K562 (cell line): ENCODE measurements around the gene ZNF646. TPM values are rescaled to one million over a fixed set of nuclear protein-coding genes. Genes with fewer than 3 reads are reported as not detected.

Experiments
- BRD4 ChIP-seq: fragments of 200-600 bp; sonication (generic); IDR thresholded peaks from 2 replicates; pipeline ENCODE4 v1.6.1; 2017; ENCODE audit warnings: inconsistent platforms
- CXXC5 ChIP-seq: fragments of 250-450 bp; sonication (Bioruptor Pico); IDR thresholded peaks from 2 replicates; pipeline ENCODE4 v1.8.0; 2022; ENCODE audit warnings: inconsistent platforms, mild to moderate bottlenecking, moderate library complexity
- DIDO1 ChIP-seq: fragments of 450-650 bp; IDR thresholded peaks from 2 replicates; pipeline ENCODE4 v1.6.1; 2016; ENCODE audit warnings: low read depth, missing biosample characterization, missing genetic modification characterization
- ETV5 ChIP-seq: sonication (generic); formaldehyde crosslinking; IDR thresholded peaks from 2 replicates; pipeline ENCODE4 v1.4.0; 2020; ENCODE audit warnings: low read depth, mild to moderate bottlenecking, missing genetic modification reagents
- FOS ChIP-seq: IDR thresholded peaks from 3 replicates; pipeline ENCODE4 v1.6.1; 2011; ENCODE audit not compliant: insufficient read length; ENCODE audit errors: extremely low read depth
- FOXA1 ChIP-seq: fragments of 450-650 bp; IDR thresholded peaks from 2 replicates; pipeline ENCODE4 v1.6.1; 2016; ENCODE audit warnings: mild to moderate bottlenecking, borderline replicate concordance
- GTF2E2 ChIP-seq: fragments of 200-800 bp; sonication (Bioruptor generic); IDR thresholded peaks from 2 replicates; pipeline ENCODE4 v1.6.1; 2016; ENCODE audit warnings: missing genetic modification characterization, missing compliant biosample characterization
- HCFC1 ChIP-seq: IDR thresholded peaks from 2 replicates; pipeline ENCODE4 v1.6.1; 2012; ENCODE audit warnings: low read depth, low read length, improper control_type of control experiment
- HDAC2 ChIP-seq: fragments of 450-650 bp; IDR thresholded peaks from 2 replicates; pipeline ENCODE4 v1.6.1; 2016; ENCODE audit warnings: mild to moderate bottlenecking
- HLTF ChIP-seq: fragments of 450-650 bp; IDR thresholded peaks from 2 replicates; pipeline ENCODE4 v1.6.1; 2016
- HMG20A ChIP-seq: fragments of 450-650 bp; formaldehyde crosslinking; conservative IDR thresholded peaks from 2 replicates; pipeline ENCODE4 v1.4.0; 2020; ENCODE audit warnings: mild to moderate bottlenecking, mixed read lengths
- MCM5 ChIP-seq: fragments of 450-650 bp; IDR thresholded peaks from 2 replicates; pipeline ENCODE4 v1.6.1; 2016; ENCODE audit warnings: low read depth
- MECOM ChIP-seq: fragments of 250-450 bp; sonication (Bioruptor Pico); IDR thresholded peaks from 2 replicates; pipeline ENCODE4 v1.8.0; 2022; ENCODE audit warnings: inconsistent platforms
- NFRKB ChIP-seq: fragments of 450-650 bp; IDR thresholded peaks from 2 replicates; pipeline ENCODE4 v1.6.1; 2016; ENCODE audit warnings: low read depth
- PHTF2 ChIP-seq: fragments of 250-450 bp; sonication (Bioruptor Pico); IDR thresholded peaks from 2 replicates; pipeline ENCODE4 v1.5.0; 2021; ENCODE audit warnings: mild to moderate bottlenecking
- RAD51 ChIP-seq: fragments of 450-650 bp; IDR thresholded peaks from 2 replicates; pipeline ENCODE4 v1.7.1; 2016; ENCODE audit warnings: low read depth, mild to moderate bottlenecking, borderline replicate concordance
- SIN3B ChIP-seq: fragments of 450-650 bp; IDR thresholded peaks from 2 replicates; pipeline ENCODE4 v1.6.1; 2017; ENCODE audit warnings: low read depth, mild to moderate bottlenecking, moderate library complexity
- SRSF9 ChIP-seq: fragments of 200-400 bp; formaldehyde crosslinking; IDR thresholded peaks from 2 replicates; pipeline ENCODE4 v1.6.1; 2017; ENCODE audit warnings: low read depth, low read length, borderline replicate concordance
- TCF7 ChIP-seq: sonication (generic); IDR thresholded peaks from 2 replicates; pipeline ENCODE4 v1.6.1; 2016; ENCODE audit warnings: antibody characterized with exemption, borderline replicate concordance
- ZBTB43 ChIP-seq: sonication (generic); formaldehyde crosslinking; IDR thresholded peaks from 2 replicates; pipeline ENCODE4 v1.8.0; 2023; ENCODE audit warnings: mild to moderate bottlenecking, missing genetic modification reagents
- ZNF143 ChIP-seq: sonication (generic); formaldehyde crosslinking; IDR thresholded peaks from 2 replicates; pipeline ENCODE4 v1.9.0; 2022; ENCODE audit warnings: mild to moderate bottlenecking, missing genetic modification reagents
- ZNF184 ChIP-seq: sonication (generic); formaldehyde crosslinking; IDR thresholded peaks from 2 replicates; pipeline ENCODE4 v1.5.0; 2020; ENCODE audit warnings: missing genetic modification reagents
- ZNF217 ChIP-seq: sonication (generic); formaldehyde crosslinking; IDR thresholded peaks from 2 replicates; pipeline ENCODE4 v1.8.0; 2022; ENCODE audit warnings: mild to moderate bottlenecking, missing genetic modification reagents
- ZNF354B ChIP-seq: fragments of 250-450 bp; sonication (Bioruptor Pico); IDR thresholded peaks from 2 replicates; pipeline ENCODE4 v1.4.0; 2020
- ZNF384 ChIP-seq: IDR thresholded peaks from 2 replicates; pipeline ENCODE4 v1.6.1; 2012; ENCODE audit warnings: low read depth, low read length, improper control_type of control experiment
- ZNF561 ChIP-seq: fragments of 450-650 bp; formaldehyde crosslinking; conservative IDR thresholded peaks from 2 replicates; pipeline ENCODE4 v1.4.0; 2020; ENCODE audit warnings: mild to moderate bottlenecking, moderate library complexity
- polyA plus RNA-seq, 8 experiments: library from polyadenylated mRNA; depleted of rRNA in 4 of 8; stranded (reverse) in 5 of 8; unstranded in 3 of 8; fragments of >200 nt; fragmentation: Nextera tagmentation in 2 of 8; fragmentation: Illumina TruSeq in 1 of 8; extraction: Ambion mirVana in 2 of 8; extraction: Trizol in 1 of 8; gene quantifications; 2 replicates each; pipeline versions ENCODE4 v1.2.1 to v1.2.3, GENCODE V29; 2011 to 2014; ENCODE audit warnings: inconsistent platforms in 1 of 8, missing spikeins in 1 of 8
- total RNA-seq, 7 experiments: library from RNA; depleted of rRNA in 6 of 7; stranded (reverse); fragments of >200 nt in 6 of 7; fragmentation: Illumina TruSeq in 2 of 7; extraction: Trizol in 2 of 7; gene quantifications; 2 replicates each; pipeline versions ENCODE4 v1.2.1 to v1.2.3, GENCODE V29; 2011 to 2021; ENCODE audit warnings: low replicate concordance in 1 of 7
- TF ChIP-seq, protein P1 (sequence below): fragments of 250-450 bp; sonication (Bioruptor Pico); IDR thresholded peaks from 2 replicates; pipeline ENCODE4 v1.9.0; 2021; ENCODE audit warnings: mild to moderate bottlenecking, inconsistent platforms
- TF ChIP-seq, protein P2 (sequence below): fragments of 450-650 bp; IDR thresholded peaks from 2 replicates; pipeline ENCODE4 v1.6.1; 2016; ENCODE audit warnings: low read depth, mild to moderate bottlenecking, moderate library complexity

Gene ZNF646
- total and polyA plus RNA-seq, 9 of the 15 experiments (the other 6 are each of a cell fraction or from before 2014, with no cell fraction given) = 0.08 to 20.6 (median 8.0) TPM

DNA sequence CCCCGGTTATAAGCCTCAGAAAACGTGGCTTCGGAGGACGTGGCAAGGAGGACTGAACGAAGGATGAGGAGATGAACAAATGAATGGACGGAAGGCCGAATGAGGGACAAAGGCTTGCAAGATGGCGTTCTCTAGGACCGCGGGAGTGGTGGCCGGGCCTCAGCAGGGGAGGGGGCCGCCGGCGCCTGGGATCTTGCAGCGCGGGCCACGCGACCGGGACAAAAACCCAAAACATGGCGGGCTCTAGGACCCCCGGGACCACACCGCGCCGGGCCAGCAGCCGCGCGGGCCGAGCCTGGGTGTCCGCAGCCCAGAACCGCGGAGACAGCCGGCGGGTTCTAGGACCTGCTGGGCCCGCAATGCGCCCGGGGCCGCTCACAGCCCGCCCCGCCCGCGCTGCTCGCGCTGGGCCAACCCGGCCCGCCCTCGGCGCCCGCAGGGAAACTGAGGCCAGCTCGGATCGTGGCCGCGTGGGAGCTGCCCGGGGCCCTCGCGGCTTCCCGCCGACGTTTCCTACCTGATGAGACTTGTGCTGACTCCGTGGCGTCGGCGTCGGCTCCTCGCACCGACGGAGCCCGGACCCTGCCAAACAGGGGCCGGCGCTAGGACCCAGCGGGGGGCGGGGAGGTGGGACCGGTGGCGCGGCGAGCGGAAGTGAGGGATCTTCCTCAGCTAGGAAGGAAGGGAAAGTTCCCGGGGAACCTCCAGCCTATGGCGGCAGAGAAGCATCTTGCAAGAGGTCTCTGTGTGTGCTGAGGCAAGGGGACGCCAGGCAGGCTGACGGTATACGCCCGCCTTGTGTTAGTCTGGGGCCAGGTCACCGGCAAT lies 866 bp upstream of the ZNF646 start (continued):
- TF ChIP-seq SRSF9 (no peak), HCFC1 (peak; percentile 54), RAD51 (no peak), HMG20A (CRISPR knock-in tag) (no peak), ZNF217 (CRISPR knock-in tag) (no peak), TCF7 (0 out of 2 replicates have a peak, but pooled peaks have one; percentile 20), CXXC5 (CRISPR knock-in tag) (peak; percentile 89), FOXA1 (no peak), HLTF (peak; percentile 68; the same call in 1 of the 2 replicates), MECOM (CRISPR knock-in tag) (no peak), BRD4 (peak; percentile 90), ZNF384 (no peak), ZNF561 (CRISPR knock-in tag) (no peak), ZBTB43 (peak; percentile 25; the same call in 1 of the 2 replicates), NFRKB (no peak), ZNF143 (CRISPR knock-in tag) (no peak), PHTF2 (CRISPR knock-in tag) (no peak), FOS (no peak), ETV5 (CRISPR knock-in tag) (no peak; the same call in none of the 2 replicates), SIN3B (peak; percentile 50; the same call in 1 of the 2 replicates), HDAC2 (no peak; the same call in 1 of the 2 replicates), MCM5 (no peak), ZNF354B (no peak), ZNF184 (CRISPR knock-in tag) (no peak), DIDO1 (tag) (no peak), GTF2E2 (tag) (peak; percentile 61; the same call in 1 of the 2 replicates)
- TF ChIP-seq, protein P1, sequence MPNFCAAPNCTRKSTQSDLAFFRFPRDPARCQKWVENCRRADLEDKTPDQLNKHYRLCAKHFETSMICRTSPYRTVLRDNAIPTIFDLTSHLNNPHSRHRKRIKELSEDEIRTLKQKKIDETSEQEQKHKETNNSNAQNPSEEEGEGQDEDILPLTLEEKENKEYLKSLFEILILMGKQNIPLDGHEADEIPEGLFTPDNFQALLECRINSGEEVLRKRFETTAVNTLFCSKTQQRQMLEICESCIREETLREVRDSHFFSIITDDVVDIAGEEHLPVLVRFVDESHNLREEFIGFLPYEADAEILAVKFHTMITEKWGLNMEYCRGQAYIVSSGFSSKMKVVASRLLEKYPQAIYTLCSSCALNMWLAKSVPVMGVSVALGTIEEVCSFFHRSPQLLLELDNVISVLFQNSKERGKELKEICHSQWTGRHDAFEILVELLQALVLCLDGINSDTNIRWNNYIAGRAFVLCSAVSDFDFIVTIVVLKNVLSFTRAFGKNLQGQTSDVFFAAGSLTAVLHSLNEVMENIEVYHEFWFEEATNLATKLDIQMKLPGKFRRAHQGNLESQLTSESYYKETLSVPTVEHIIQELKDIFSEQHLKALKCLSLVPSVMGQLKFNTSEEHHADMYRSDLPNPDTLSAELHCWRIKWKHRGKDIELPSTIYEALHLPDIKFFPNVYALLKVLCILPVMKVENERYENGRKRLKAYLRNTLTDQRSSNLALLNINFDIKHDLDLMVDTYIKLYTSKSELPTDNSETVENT (CRISPR knock-in tag) = no peak
- TF ChIP-seq, protein P2, sequence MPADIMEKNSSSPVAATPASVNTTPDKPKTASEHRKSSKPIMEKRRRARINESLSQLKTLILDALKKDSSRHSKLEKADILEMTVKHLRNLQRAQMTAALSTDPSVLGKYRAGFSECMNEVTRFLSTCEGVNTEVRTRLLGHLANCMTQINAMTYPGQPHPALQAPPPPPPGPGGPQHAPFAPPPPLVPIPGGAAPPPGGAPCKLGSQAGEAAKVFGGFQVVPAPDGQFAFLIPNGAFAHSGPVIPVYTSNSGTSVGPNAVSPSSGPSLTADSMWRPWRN = no peak
